ENCODE measurements around the gene DENND4A.

- TF ChIP-seq CTCF (IDR thresholded peaks at IDR 0.05) (no peak), POLR2A (IDR thresholded peaks at IDR 0.05) (no peak)
Measured at GRCh38 chr15:65835447-65835846, 43.4 kb upstream of the DENND4A start.
